GM23338 (cell line): ENCODE data around the gene XRCC4. TPM values are rescaled to one million over a fixed set of nuclear protein-coding genes. Genes with fewer than 3 reads are reported as not detected.

Experiments used
- ATAC-seq: fragments of 200-7000 bp; cut with Tn5 transposase; 3 replicates; pipeline ENCODE4 v1.9.1; 2020
- DNase-seq: peaks from one replicate; pipeline ENCODE4 v3.0.0-alpha.2; 2015; ENCODE audit warnings: low spot score
- H2AFZ ChIP-seq: fragments of 200-600 bp; sonication (generic); 2 replicates; pipeline ENCODE4 v1.8.0; 2016; ENCODE audit warnings: antibody characterized with exemption, mild to moderate bottlenecking, moderate library complexity
- H3F3A ChIP-seq: fragments of 200-600 bp; sonication (generic); replicated peaks from 2 replicates; pipeline ENCODE4 v1.8.0; 2017; ENCODE audit warnings: antibody characterized with exemption, mixed run types, low read depth
- H3K27ac ChIP-seq: fragments of 200-600 bp; sonication (generic); 2 replicates; pipeline ENCODE4 v1.6.1; 2016; ENCODE audit warnings: low read depth
- H3K27me3 ChIP-seq: fragments of 200-600 bp; sonication (generic); 2 replicates; pipeline ENCODE4 v1.8.0; 2016; ENCODE audit warnings: mild to moderate bottlenecking, mixed run types, moderate library complexity; ENCODE audit not compliant: insufficient read depth
- H3K36me3 ChIP-seq: fragments of 200-600 bp; sonication (generic); 2 replicates; pipeline ENCODE4 v1.8.0; 2016; ENCODE audit warnings: mild to moderate bottlenecking; ENCODE audit not compliant: insufficient read depth
- H3K4me1 ChIP-seq: fragments of 200-600 bp; sonication (generic); 2 replicates; pipeline ENCODE4 v1.8.0; 2016; ENCODE audit warnings: mild to moderate bottlenecking, moderate library complexity; ENCODE audit not compliant: insufficient read depth
- H3K4me2 ChIP-seq: fragments of 200-600 bp; sonication (generic); 2 replicates; pipeline ENCODE4 v1.7.1; 2017; ENCODE audit warnings: mixed run types
- H3K4me3 ChIP-seq: fragments of 200-600 bp; sonication (generic); 2 replicates; pipeline ENCODE4 v1.6.1; 2016; ENCODE audit warnings: mixed run types
- H3K79me2 ChIP-seq: fragments of 200-600 bp; sonication (generic); replicated peaks from 2 replicates; pipeline ENCODE4 v1.8.0; 2017; ENCODE audit warnings: mild to moderate bottlenecking; ENCODE audit not compliant: insufficient read depth
- H3K9me2 ChIP-seq: fragments of 200-600 bp; sonication (generic); 2 replicates; pipeline ENCODE4 v1.8.0; 2017; ENCODE audit not compliant: insufficient read depth
- H4K20me1 ChIP-seq: fragments of 200-600 bp; sonication (generic); replicated peaks from 2 replicates; pipeline ENCODE4 v1.8.0; 2017; ENCODE audit warnings: mild to moderate bottlenecking; ENCODE audit not compliant: insufficient read depth
- H3K27ac Mint-ChIP-seq: 2 replicates; pipeline ENCODE4 v1.8.0; 2020; ENCODE audit warnings: inconsistent platforms, mild to moderate bottlenecking, moderate library complexity, mixed read lengths
- H3K27me3 Mint-ChIP-seq: 3 replicates; pipeline ENCODE4 v1.8.0; 2022; ENCODE audit warnings: low read depth, mild to moderate bottlenecking, moderate library complexity, mixed read lengths, inconsistent platforms; ENCODE audit not compliant: insufficient read depth, poor library complexity
- H3K36me3 Mint-ChIP-seq: 3 replicates; pipeline ENCODE4 v1.8.0; 2021; ENCODE audit warnings: low read depth, mild to moderate bottlenecking, inconsistent platforms, moderate library complexity, mixed read lengths
- H3K4me1 Mint-ChIP-seq: 3 replicates; pipeline ENCODE4 v1.8.0; 2020; ENCODE audit warnings: mild to moderate bottlenecking, inconsistent platforms, mixed read lengths
- H3K4me3 Mint-ChIP-seq: 3 replicates; pipeline ENCODE4 v1.8.0; 2021; ENCODE audit warnings: moderate library complexity, mild to moderate bottlenecking, inconsistent platforms, mixed read lengths
- H3K9me3 Mint-ChIP-seq: 3 replicates; pipeline ENCODE4 v1.8.0; 2020; ENCODE audit warnings: moderate library complexity, mild to moderate bottlenecking, inconsistent platforms, mixed read lengths
- CREB1 ChIP-seq: fragments of 250-450 bp; sonication (Bioruptor Pico); IDR thresholded peaks from 2 replicates; pipeline ENCODE4 v1.5.0; 2020; ENCODE audit warnings: low read depth, mild to moderate bottlenecking, moderate library complexity
- CTCF ChIP-seq, 2 experiments: fragments of 200-600 bp in 1 of 2; sonication (generic) in 1 of 2; conservative IDR thresholded peaks; 2 replicates each; pipeline versions ENCODE4 v1.5.1 to v1.6.1; 2016 to 2017; ENCODE audit warnings: antibody characterized with exemption in 2 of 2, low read depth in 2 of 2, mild to moderate bottlenecking in 2 of 2, moderate library complexity in 1 of 2
- ETS1 ChIP-seq: IDR thresholded peaks from 2 replicates; pipeline ENCODE4 v1.6.1; 2016; ENCODE audit warnings: antibody characterized with exemption
- EZH2 ChIP-seq: fragments of 200-600 bp; sonication (generic); IDR thresholded peaks from one replicate; pipeline ENCODE4 v1.8.0; 2017; ENCODE audit warnings: antibody characterized with exemption, mild to moderate bottlenecking, low read depth; ENCODE audit not compliant: unreplicated experiment
- EZH2phosphoT487 ChIP-seq: fragments of 200-600 bp; sonication (generic); IDR thresholded peaks from one replicate; pipeline ENCODE4 v1.8.1; 2018; ENCODE audit warnings: antibody characterized with exemption; ENCODE audit not compliant: unreplicated experiment
- JUNB ChIP-seq: IDR thresholded peaks from one replicate; pipeline ENCODE4 v1.6.1; 2016; ENCODE audit warnings: antibody characterized with exemption; ENCODE audit not compliant: unreplicated experiment
- NANOG ChIP-seq: IDR thresholded peaks from 2 replicates; pipeline ENCODE4 v1.6.1; 2016; ENCODE audit warnings: antibody characterized with exemption, borderline replicate concordance
- POLR2AphosphoS5 ChIP-seq: IDR thresholded peaks from 2 replicates; pipeline ENCODE4 v1.6.1; 2016; ENCODE audit warnings: antibody characterized with exemption, low read depth
- REST ChIP-seq: IDR thresholded peaks from one replicate; pipeline ENCODE4 v1.6.1; 2018; ENCODE audit warnings: antibody characterized with exemption; ENCODE audit not compliant: unreplicated experiment
- STAT1 ChIP-seq: IDR thresholded peaks from one replicate; pipeline ENCODE4 v1.6.1; 2016; ENCODE audit warnings: antibody characterized with exemption; ENCODE audit not compliant: unreplicated experiment
- ZNF114 ChIP-seq: fragments of 250-450 bp; sonication (Bioruptor Pico); IDR thresholded peaks from 2 replicates; pipeline ENCODE4 v1.5.0; 2020; ENCODE audit warnings: mild to moderate bottlenecking, moderate library complexity
- ZNF331 ChIP-seq: fragments of 250-450 bp; sonication (Bioruptor Pico); IDR thresholded peaks from 2 replicates; pipeline ENCODE4 v1.5.0; 2020; ENCODE audit warnings: low read depth, mild to moderate bottlenecking, moderate library complexity
- ZNF462 ChIP-seq: fragments of 250-450 bp; sonication (Bioruptor Pico); IDR thresholded peaks from 2 replicates; pipeline ENCODE4 v1.5.0; 2020; ENCODE audit warnings: mild to moderate bottlenecking, moderate library complexity
- polyA plus RNA-seq: library from polyadenylated mRNA; unstranded; fragments of >200 nt; fragmentation: Nextera tagmentation; extraction: Ambion mirVana; gene quantifications from 2 replicates; pipeline ENCODE4 v1.2.1, GENCODE V29; 2016
- total RNA-seq: library from RNA; depleted of rRNA; stranded (reverse); fragments of >200 nt; shearing (Covaris generic); gene quantifications from 2 replicates; pipeline ENCODE4 v1.2.3, GENCODE V29; 2014

The XRCC4 gene
- total and polyA plus RNA-seq, 2 experiments from 2014 or later = 11.5 to 22.4 TPM

DNA sequence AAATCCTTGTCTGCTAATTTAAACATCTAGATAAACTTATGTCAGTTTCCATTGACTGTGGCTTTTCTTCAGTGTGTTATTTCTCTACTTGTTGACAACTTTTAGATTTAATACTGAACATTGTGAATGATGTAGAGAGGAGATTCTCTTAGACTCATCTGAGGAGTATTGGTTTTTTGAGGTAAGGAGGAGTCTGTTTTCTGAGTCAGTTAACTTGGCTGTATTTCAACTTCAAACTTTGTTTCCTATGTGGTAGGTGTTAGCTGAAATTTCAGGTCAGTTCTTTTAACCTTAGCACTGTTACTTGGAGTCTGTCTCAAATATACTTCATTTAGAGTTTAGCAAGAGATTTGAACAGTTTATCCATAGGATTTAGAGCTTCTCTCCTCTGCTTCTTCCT is 67.9 kb downstream of the XRCC4 start:
- Histone ChIP-seq H3K27ac (no peak overlapping the region), H2AFZ (no peak overlapping the region), H3F3A (no peaks in the 10 kb centered on the region), H3K27me3 (no peaks in the 10 kb centered on the region), H3K4me3 (no peak overlapping the region), H4K20me1 (no peaks in the 10 kb centered on the region), H3K9me2 (no peaks in the 10 kb centered on the region), H3K79me2 (no peaks in the 10 kb centered on the region), H3K4me1 (no peaks in the 10 kb centered on the region), H3K4me2 (no peak overlapping the region), H3K36me3 (no peaks in the 10 kb centered on the region)
- Mint-ChIP-seq H3K9me3 (no peaks in the 10 kb centered on the region), H3K27me3 (no peaks in the 10 kb centered on the region), H3K27ac (no peak overlapping the region), H3K4me3 (no peak overlapping the region), H3K4me1 (no peaks in the 10 kb centered on the region), H3K36me3 (no peaks in the 10 kb centered on the region; the same call in 2 of the 3 replicates)
- no peak for TF ChIP-seq CTCF (conservative IDR thresholded peaks at IDR 0.05; ENCODE audit: low read depth in 2 of 2)
- no peak for TF ChIP-seq EZH2phosphoT487
- no peak for TF ChIP-seq NANOG
- TF ChIP-seq CREB1 (CRISPR knock-in tag) = no peak
- no peak for TF ChIP-seq STAT1
- TF ChIP-seq REST = no peak
- no peak for TF ChIP-seq EZH2
- no peak for TF ChIP-seq POLR2AphosphoS5
- TF ChIP-seq ZNF114 (CRISPR knock-in tag) = no peak
- no peak for TF ChIP-seq ZNF462 (CRISPR knock-in tag)
- no peak for TF ChIP-seq JUNB
- no peak for TF ChIP-seq ZNF331
- TF ChIP-seq ETS1 = no peak
- ATAC-seq = no peak
- DNase-seq = no peak
